CD4-positive, alpha-beta memory T cell (primary cell): ENCODE data around the gene NATD1. TPM values are rescaled to one million over a fixed set of nuclear protein-coding genes. Genes with fewer than 3 reads are reported as not detected.

Source experiments
- CTCF ChIA-PET: fragments of 350-600 bp; sonication (Branson Sonifier 250); formaldehyde crosslinking; loops from one replicate; lab custom pipeline; 2021; ENCODE audit warnings: inconsistent platforms; ENCODE audit not compliant: partially characterized antibody; lab: Charles Lee
- POLR2A ChIA-PET: fragments of 350-600 bp; sonication (Branson Sonifier 250); formaldehyde crosslinking; loops from one replicate; lab custom pipeline; 2021; ENCODE audit not compliant: partially characterized antibody; lab: Charles Lee
- DNase-seq, 5 donors: peaks; one replicate each; pipeline versions ENCODE4 v3.0.0 to v3.0.0-alpha.2; 2020 to 2022; ENCODE audit warnings: mixed read lengths in 1 of 5
- H3K27ac ChIP-seq: one replicate; pipeline ENCODE4 v1.7.0; 2013; ENCODE audit warnings: low read depth, low read length
- H3K27me3 ChIP-seq: 2 replicates; pipeline ENCODE4 v1.7.0; 2013; ENCODE audit warnings: mild to moderate bottlenecking, low read length, moderate library complexity; ENCODE audit not compliant: insufficient read depth
- H3K36me3 ChIP-seq: 2 replicates; pipeline ENCODE4 v1.7.0; 2013; ENCODE audit warnings: mild to moderate bottlenecking, low read length, moderate library complexity; ENCODE audit not compliant: insufficient read depth
- H3K4me1 ChIP-seq: 2 replicates; pipeline ENCODE4 v1.7.0; 2013; ENCODE audit warnings: mild to moderate bottlenecking, low read length, moderate library complexity; ENCODE audit not compliant: insufficient read depth
- H3K4me3 ChIP-seq, 2 donors: one replicate each; pipeline ENCODE4 v1.7.0; 2013; ENCODE audit warnings: low read length in 2 of 2, mild to moderate bottlenecking in 1 of 2
- H3K9me3 ChIP-seq, 2 donors: one replicate each; pipeline ENCODE4 v1.7.0; 2013; ENCODE audit warnings: low read length in 2 of 2, control low read depth in 1 of 2; ENCODE audit not compliant: control insufficient read depth in 1 of 2
- H3K27ac Mint-ChIP-seq, 7 donors: one replicate each; pipeline ENCODE4 v1.8.0; 2020 to 2021; ENCODE audit warnings: mixed read lengths in 7 of 7, mild to moderate bottlenecking in 6 of 7, inconsistent platforms in 3 of 7, moderate library complexity in 3 of 7
- H3K27me3 Mint-ChIP-seq, 2 donors: one replicate each; pipeline ENCODE4 v1.8.0; 2020 to 2021; ENCODE audit warnings: mixed read lengths in 2 of 2
- H3K36me3 Mint-ChIP-seq, 2 donors: one replicate each; pipeline ENCODE4 v1.8.0; 2020 to 2021; ENCODE audit warnings: mixed read lengths in 2 of 2, inconsistent platforms in 1 of 2, mild to moderate bottlenecking in 1 of 2
- H3K4me1 Mint-ChIP-seq, 4 donors: one replicate each; pipeline ENCODE4 v1.8.0; 2020 to 2021; ENCODE audit warnings: mixed read lengths in 4 of 4, mild to moderate bottlenecking in 1 of 4
- H3K4me3 Mint-ChIP-seq, 8 donors: one replicate each; pipeline ENCODE4 v1.8.0; 2020 to 2021; ENCODE audit warnings: mixed read lengths in 8 of 8, mild to moderate bottlenecking in 7 of 8, moderate library complexity in 6 of 8, inconsistent platforms in 3 of 8
- H3K9me3 Mint-ChIP-seq, 8 donors: one replicate each; pipeline ENCODE4 v1.8.0; 2020 to 2021; ENCODE audit warnings: mixed read lengths in 8 of 8, mild to moderate bottlenecking in 5 of 8, inconsistent platforms in 3 of 8, moderate library complexity in 1 of 8
- intact Hi-C: fragments of 100-400 bp; cut with micrococcal nuclease; formaldehyde crosslinking; loops from one replicate; pipeline ENCODE4 v1.15.1; 2023
- polyA plus RNA-seq, 2 donors: library from polyadenylated mRNA; unstranded; fragments of 300-500 nt; fragmentation: Illumina TruSeq; gene quantifications; one replicate each; pipeline ENCODE4 v1.2.3, GENCODE V29; 2021
- total RNA-seq, 2 experiments: library from RNA; stranded (reverse); gene quantifications; one replicate each; pipeline ENCODE4 v1.2.3, GENCODE V29; 2021

NATD1 gene
- total and polyA plus RNA-seq, 4 experiments from 2014 or later, result 0.32 to 13.5 (median 7.7) TPM

- Histone ChIP-seq H3K4me3 (no peak overlapping the region), H3K9me3 (no peaks in the 10 kb centered on the region), H3K36me3 (peaks cover 6% of the 10 kb centered on the region), H3K4me1 (peaks cover 33% of the 10 kb centered on the region), H3K27ac (no peak overlapping the region), H3K27me3 (no peaks in the 10 kb centered on the region)
- Mint-ChIP-seq H3K4me3 (peak overlapping the region; percentile 76 to 97 (median 88)), H3K4me1 (peaks cover 27 to 53% (median 38%) of the 10 kb centered on the region in 4 donors), H3K36me3 (peaks cover 0 to 15% of the 10 kb centered on the region in 2 donors), H3K9me3 (no peaks in the 10 kb centered on the region), H3K27ac (peak overlapping the region in 5 of 7 donors; percentile 25 to 82 (median 47)), H3K27me3 (no peaks in the 10 kb centered on the region)
- intact Hi-C loops, result loop anchor here (2.0 kb wide), 2 partner anchors 97 to 107 kb away; no protein-coding TSS in a partner anchor
- CTCF ChIA-PET, result interaction anchor here (2.0 to 2.5 kb wide), 2 partner anchors 63 to 94 kb away, joined by 7 to 13 read pairs; no protein-coding TSS in a partner anchor
- no peak for DNase-seq
- POLR2A ChIA-PET, result no interaction called here
Measured at GRCh38 chr17:21215935-21216334, 37.3 kb downstream of the NATD1 start.

GRCh38 chr17:21214777-21215541, 38.3 kb downstream of the NATD1 start:
- intact Hi-C loops, result loop anchor here (1.0 to 2.0 kb wide), 8 partner anchors 38 to 242 kb away; partner anchors contain the start of genes DHRS7B, MAP2K3, NATD1 and USP22
- ChIA-PET CTCF (interaction anchor here (0.6 to 4.0 kb wide), 4 partner anchors 64 to 96 kb away, joined by 3 to 24 read pairs (median 10); no protein-coding TSS in a partner anchor), POLR2A (interaction anchor here (1.0 to 4.0 kb wide), 8 partner anchors 22 to 171 kb away, joined by 3 to 18 read pairs (median 13); partner anchors contain the start of genes DHRS7B, NATD1 and USP22)
- DNase-seq, result no peak
- Histone ChIP-seq H3K36me3 (peaks cover 10% of the 10 kb centered on the region), H3K4me3 (peak overlapping the region; percentile 54 to 94), H3K9me3 (no peaks in the 10 kb centered on the region), H3K27ac (peak overlapping the region; percentile 92), H3K4me1 (peaks cover 39% of the 10 kb centered on the region), H3K27me3 (no peaks in the 10 kb centered on the region)
- Mint-ChIP-seq H3K27ac (peak overlapping the region; percentile 82 to 95 (median 88)), H3K4me1 (peaks cover 31 to 62% (median 46%) of the 10 kb centered on the region in 4 donors), H3K27me3 (no peaks in the 10 kb centered on the region), H3K4me3 (peak overlapping the region; percentile 86 to 97 (median 90)), H3K9me3 (no peaks in the 10 kb centered on the region), H3K36me3 (peaks cover 4 to 24% of the 10 kb centered on the region in 2 donors)

- ChIA-PET POLR2A (interaction anchor here (0.9 to 4.0 kb wide), 10 partner anchors 13 to 171 kb away, joined by 3 to 18 read pairs (median 8); partner anchors contain the start of genes DHRS7B, NATD1 and USP22), CTCF (interaction anchor here (0.6 to 4.0 kb wide), 7 partner anchors 18 to 95 kb away, joined by 3 to 24 read pairs (median 5); no protein-coding TSS in a partner anchor)
- H3K4me1 ChIP-seq, result peaks cover 39% of the 10 kb centered on the region
- peak within 1 kb of the TSS; percentile 89 to 97 (median 92) for H3K4me3 Mint-ChIP-seq
- intact Hi-C loops, result loop anchor here (1.0 to 2.0 kb wide), 8 partner anchors 39 to 243 kb away; partner anchors contain the start of genes DHRS7B, MAP2K3, NATD1 and USP22
- H3K4me1 Mint-ChIP-seq, result peaks cover 31 to 64% (median 47%) of the 10 kb centered on the region in 4 donors
- H3K9me3 Mint-ChIP-seq, result no peaks in the 10 kb centered on the region
- peaks cover 16% of the 10 kb centered on the region for H3K36me3 ChIP-seq
- no peaks in the 10 kb centered on the region for H3K9me3 ChIP-seq
- peak within 1 kb of the TSS; percentile 92 for H3K27ac ChIP-seq
- peaks cover 4 to 27% of the 10 kb centered on the region in 2 donors for H3K36me3 Mint-ChIP-seq
- peak within 1 kb of the TSS; percentile 82 to 96 (median 93) for H3K27ac Mint-ChIP-seq
- peak within 1 kb of the TSS; percentile 64 to 94 for H3K4me3 ChIP-seq
- no peaks in the 10 kb centered on the region for H3K27me3 ChIP-seq
- DNase-seq, result peak; percentile 94 to 96 (median 95)
- no peaks in the 10 kb centered on the region for H3K27me3 Mint-ChIP-seq
Measured at GRCh38 chr17:21214015-21214776, 39.0 kb downstream of the NATD1 start, which contains the start of gene TMEM11. Gene TMEM11, minus strand, starts transcription at chr17:21214161. Its CDS starts 9 bp downstream, at chr17:21214152.

- H3K36me3 Mint-ChIP-seq, result peaks cover 4 to 29% of the 10 kb centered on the region in 2 donors
- Histone ChIP-seq H3K36me3 (peaks cover 16% of the 10 kb centered on the region), H3K27me3 (no peaks in the 10 kb centered on the region), H3K4me1 (peaks cover 39% of the 10 kb centered on the region), H3K9me3 (no peaks in the 10 kb centered on the region), H3K4me3 (peak overlapping the region; percentile 64 to 94), H3K27ac (peak overlapping the region; percentile 92)
- H3K27ac Mint-ChIP-seq, result peak overlapping the region; percentile 82 to 96 (median 93)
- POLR2A ChIA-PET, result interaction anchor here (0.9 to 4.0 kb wide), 9 partner anchors 12 to 170 kb away, joined by 3 to 18 read pairs (median 11); partner anchors contain the start of genes DHRS7B, NATD1 and USP22
- CTCF ChIA-PET, result interaction anchor here (1.0 to 4.0 kb wide), 8 partner anchors 14 to 244 kb away, joined by 3 to 24 read pairs (median 4); no protein-coding TSS in a partner anchor
- peak overlapping the region; percentile 89 to 97 (median 92) for H3K4me3 Mint-ChIP-seq
- intact Hi-C loops, result loop anchor here (1.0 to 2.0 kb wide), 8 partner anchors 40 to 244 kb away; partner anchors contain the start of genes DHRS7B, MAP2K3, NATD1 and USP22
- no peaks in the 10 kb centered on the region for H3K27me3 Mint-ChIP-seq
- DNase-seq, result no peak
- H3K9me3 Mint-ChIP-seq, result no peaks in the 10 kb centered on the region
- peaks cover 30 to 64% (median 50%) of the 10 kb centered on the region in 4 donors for H3K4me1 Mint-ChIP-seq
Measured at GRCh38 chr17:21213638-21214014, 39.6 kb downstream of the NATD1 start.

GRCh38 chr17:21212826-21213637, 40.2 kb downstream of the NATD1 start:
- H3K4me1 ChIP-seq, result peaks cover 39% of the 10 kb centered on the region
- peaks cover 16% of the 10 kb centered on the region for H3K36me3 ChIP-seq
- Mint-ChIP-seq H3K4me1 (peaks cover 30 to 67% (median 50%) of the 10 kb centered on the region in 4 donors), H3K27me3 (no peaks in the 10 kb centered on the region), H3K36me3 (peaks cover 4 to 32% of the 10 kb centered on the region in 2 donors), H3K9me3 (no peaks in the 10 kb centered on the region), H3K4me3 (peak overlapping the region; percentile 89 to 97 (median 92)), H3K27ac (peak overlapping the region; percentile 47 to 96 (median 91))
- ChIA-PET CTCF (interaction anchor here (1.0 to 4.0 kb wide), 9 partner anchors 13 to 244 kb away, joined by 3 to 24 read pairs (median 4); no protein-coding TSS in a partner anchor), POLR2A (interaction anchor here (0.9 to 4.0 kb wide), 9 partner anchors 12 to 169 kb away, joined by 3 to 18 read pairs (median 11); partner anchors contain the start of genes DHRS7B, NATD1 and USP22)
- no peaks in the 10 kb centered on the region for H3K9me3 ChIP-seq
- no peak for DNase-seq
- H3K27ac ChIP-seq, result peak overlapping the region; percentile 92
- H3K27me3 ChIP-seq, result no peaks in the 10 kb centered on the region
- intact Hi-C loops, result no loop called here
- H3K4me3 ChIP-seq, result peak overlapping the region; percentile 64 to 94
